DND-41 (cell line): Measurements from ENCODE around the gene VPS13C.

Experiments used
- EZH2 ChIP-seq: IDR thresholded peaks from 3 replicates; pipeline ENCODE4 v1.6.1; 2012; ENCODE audit warnings: borderline replicate concordance, low read depth, mild to moderate bottlenecking, moderate library complexity, low read length, inconsistent platforms; ENCODE audit not compliant: severe bottlenecking
- TF ChIP-seq, protein P1 (sequence below): IDR thresholded peaks from 2 replicates; pipeline ENCODE4 v1.5.1; 2012; ENCODE audit warnings: borderline replicate concordance, low read length, moderate library complexity, mild to moderate bottlenecking; ENCODE audit not compliant: poor library complexity, severe bottlenecking; ENCODE audit errors: extremely low read depth

DNA sequence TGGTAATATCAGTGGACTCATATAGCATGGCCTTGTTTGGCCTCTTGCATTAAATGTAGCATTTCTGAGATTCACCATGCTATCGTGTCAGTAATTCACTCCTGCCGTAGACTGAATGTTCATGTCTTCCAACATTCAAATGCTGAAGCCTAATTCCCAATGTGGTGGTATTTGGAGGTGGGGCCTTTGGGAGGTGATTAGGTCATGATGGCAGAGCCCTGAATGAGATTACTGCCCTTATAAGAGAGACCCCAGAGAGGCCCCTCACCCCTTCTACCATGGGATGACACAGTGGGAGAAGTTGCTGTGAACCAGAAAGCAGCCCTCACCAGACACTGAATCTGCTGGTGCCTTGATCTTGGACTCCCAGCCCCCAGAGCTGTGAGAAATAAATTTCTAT is 241.4 kb downstream of the VPS13C start:
- TF ChIP-seq, protein P1, sequence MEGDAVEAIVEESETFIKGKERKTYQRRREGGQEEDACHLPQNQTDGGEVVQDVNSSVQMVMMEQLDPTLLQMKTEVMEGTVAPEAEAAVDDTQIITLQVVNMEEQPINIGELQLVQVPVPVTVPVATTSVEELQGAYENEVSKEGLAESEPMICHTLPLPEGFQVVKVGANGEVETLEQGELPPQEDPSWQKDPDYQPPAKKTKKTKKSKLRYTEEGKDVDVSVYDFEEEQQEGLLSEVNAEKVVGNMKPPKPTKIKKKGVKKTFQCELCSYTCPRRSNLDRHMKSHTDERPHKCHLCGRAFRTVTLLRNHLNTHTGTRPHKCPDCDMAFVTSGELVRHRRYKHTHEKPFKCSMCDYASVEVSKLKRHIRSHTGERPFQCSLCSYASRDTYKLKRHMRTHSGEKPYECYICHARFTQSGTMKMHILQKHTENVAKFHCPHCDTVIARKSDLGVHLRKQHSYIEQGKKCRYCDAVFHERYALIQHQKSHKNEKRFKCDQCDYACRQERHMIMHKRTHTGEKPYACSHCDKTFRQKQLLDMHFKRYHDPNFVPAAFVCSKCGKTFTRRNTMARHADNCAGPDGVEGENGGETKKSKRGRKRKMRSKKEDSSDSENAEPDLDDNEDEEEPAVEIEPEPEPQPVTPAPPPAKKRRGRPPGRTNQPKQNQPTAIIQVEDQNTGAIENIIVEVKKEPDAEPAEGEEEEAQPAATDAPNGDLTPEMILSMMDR: no peak
- no peak for TF ChIP-seq EZH2
